IPS DF 19.7 (cell line): Measurements from ENCODE around the gene MUC2.
"Not testable (repeated sequence)": the region's sequence is repeated elsewhere in the genome, so short reads cannot be mapped to it uniquely, and the experiment has no call there.

Experiments
- DNase-seq: peaks from one replicate; pipeline ENCODE4 v3.0.0-alpha.2; 2013; ENCODE audit warnings: low read depth, low spot score

MUC2 gene

DNA sequence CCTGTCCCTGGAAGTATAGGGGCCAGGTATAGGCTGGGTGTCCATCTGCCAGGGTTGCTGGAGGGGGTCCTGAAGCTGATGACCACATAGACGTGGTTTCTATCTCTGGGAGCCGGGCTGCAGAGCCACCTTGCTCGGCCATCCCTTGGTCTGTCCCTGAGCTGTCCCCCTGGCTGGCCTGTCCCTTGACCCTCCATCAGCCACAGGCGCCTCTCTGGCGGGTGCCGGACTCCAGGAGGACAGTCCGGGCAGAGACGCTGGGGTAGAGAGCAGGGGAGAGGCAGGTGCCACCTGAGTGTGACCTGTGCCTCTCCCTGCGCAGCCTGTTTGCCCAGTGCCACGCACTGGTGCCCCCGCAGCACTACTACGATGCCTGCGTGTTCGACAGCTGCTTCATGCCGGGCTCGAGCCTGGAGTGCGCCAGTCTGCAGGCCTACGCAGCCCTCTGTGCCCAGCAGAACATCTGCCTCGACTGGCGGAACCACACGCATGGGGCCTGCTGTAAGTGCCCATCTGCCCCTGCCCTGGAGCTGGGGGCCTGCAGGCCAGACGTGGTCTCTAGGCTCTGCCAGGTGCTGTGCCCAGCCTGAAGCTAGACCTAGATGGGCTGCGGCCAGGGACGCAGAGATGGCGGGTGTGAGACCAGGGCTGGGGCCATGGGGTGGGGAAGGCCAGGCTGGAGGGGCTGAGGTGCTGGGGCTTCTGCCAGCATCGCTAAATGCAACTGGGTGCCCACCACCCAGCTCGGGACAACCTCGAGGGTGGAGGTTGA lies 29.9 kb downstream of the MUC2 start:
- no peak for DNase-seq

DNA sequence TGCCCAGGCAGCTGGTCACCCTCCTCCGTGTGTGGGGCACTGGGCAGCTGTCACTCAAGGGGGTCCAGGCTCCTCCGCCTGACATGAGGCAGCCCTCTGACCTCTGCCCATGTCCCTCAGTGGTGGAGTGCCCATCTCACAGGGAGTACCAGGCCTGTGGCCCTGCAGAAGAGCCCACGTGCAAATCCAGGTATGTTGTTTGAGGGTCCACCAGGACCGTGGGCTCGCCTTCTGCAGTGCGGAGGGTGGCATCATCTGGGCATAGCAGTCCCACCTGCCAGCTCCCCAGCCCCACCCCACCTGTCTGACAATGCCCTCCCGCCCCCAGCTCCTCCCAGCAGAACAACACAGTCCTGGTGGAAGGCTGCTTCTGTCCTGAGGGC lies 30.5 kb downstream of the MUC2 start:
- no peak for DNase-seq

DNA sequence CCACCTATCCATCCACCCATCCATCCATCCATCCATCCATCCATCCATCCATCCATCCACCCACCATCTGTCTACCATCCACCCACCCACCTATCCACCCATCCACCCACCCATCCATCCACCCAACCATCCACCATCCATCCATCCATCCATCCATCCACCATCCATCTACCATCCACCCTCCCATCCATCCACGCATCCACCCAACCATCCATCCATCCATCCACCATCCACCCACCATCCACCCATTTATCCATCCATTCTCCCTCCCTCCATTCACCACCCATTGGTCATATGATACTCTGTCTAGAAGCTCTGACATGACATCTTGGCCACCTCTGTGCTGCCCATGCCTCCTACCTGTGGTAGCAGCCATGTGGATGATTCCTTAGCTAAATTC lies 31.7 kb downstream of the MUC2 start:
- no peak for DNase-seq

DNA sequence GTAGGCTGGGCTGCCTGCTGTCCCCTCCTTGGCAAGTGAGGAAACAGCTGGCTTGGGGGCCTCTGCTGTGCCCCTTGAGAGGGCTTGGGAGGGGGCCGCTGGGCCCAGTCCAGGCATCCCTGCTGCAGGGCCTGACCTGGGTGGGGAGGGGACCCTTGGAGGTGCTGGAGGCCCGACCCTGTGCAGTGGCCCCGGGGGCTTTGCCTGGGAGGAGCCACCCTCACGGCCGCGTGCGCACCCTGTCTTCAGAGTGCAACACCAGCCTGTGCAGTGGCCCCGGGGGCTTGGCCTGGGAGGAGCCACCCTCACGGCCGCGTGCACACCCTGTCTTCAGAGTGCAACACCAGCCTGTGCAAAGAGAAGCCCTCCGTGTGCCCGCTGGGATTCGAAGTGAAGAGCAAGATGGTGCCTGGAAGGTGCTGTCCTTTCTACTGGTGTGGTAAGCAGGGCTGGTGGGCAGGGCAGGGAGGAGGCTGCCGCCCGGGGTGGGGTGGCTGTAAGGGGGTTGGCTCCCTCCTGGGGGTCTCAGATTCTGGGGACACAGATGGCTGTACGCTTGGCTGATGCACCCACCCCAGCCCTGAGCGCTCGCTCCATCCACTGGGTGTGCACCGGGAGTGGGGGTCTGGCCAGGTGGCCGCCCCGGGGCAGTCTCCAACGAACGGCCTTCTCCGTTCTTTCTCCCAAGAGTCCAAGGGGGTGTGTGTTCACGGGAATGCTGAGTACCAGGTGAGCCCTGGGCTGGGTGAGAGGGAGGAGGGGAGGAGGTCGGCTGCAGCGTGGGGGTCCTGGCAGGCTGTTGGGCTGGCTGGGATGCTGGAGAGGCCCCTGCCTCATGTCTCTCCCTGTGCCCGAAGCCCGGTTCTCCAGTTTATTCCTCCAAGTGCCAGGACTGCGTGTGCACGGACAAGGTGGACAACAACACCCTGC lies 32.9 kb downstream of the MUC2 start:
- DNase-seq, result no peak

- DNase-seq, result no peak
These were observed 33.7 kb downstream of the MUC2 start for GRCh38 chr11:1108246-1108900.

- no peak for DNase-seq
These were observed 34.6 kb downstream of the MUC2 start for GRCh38 chr11:1109101-1109917.

GRCh38 chr11:1109918-1110705 lies 35.4 kb downstream of the MUC2 start:
- no peak for DNase-seq

- DNase-seq, result no peak
These were observed 37.0 kb downstream of the MUC2 start for GRCh38 chr11:1111545-1112212.

DNA sequence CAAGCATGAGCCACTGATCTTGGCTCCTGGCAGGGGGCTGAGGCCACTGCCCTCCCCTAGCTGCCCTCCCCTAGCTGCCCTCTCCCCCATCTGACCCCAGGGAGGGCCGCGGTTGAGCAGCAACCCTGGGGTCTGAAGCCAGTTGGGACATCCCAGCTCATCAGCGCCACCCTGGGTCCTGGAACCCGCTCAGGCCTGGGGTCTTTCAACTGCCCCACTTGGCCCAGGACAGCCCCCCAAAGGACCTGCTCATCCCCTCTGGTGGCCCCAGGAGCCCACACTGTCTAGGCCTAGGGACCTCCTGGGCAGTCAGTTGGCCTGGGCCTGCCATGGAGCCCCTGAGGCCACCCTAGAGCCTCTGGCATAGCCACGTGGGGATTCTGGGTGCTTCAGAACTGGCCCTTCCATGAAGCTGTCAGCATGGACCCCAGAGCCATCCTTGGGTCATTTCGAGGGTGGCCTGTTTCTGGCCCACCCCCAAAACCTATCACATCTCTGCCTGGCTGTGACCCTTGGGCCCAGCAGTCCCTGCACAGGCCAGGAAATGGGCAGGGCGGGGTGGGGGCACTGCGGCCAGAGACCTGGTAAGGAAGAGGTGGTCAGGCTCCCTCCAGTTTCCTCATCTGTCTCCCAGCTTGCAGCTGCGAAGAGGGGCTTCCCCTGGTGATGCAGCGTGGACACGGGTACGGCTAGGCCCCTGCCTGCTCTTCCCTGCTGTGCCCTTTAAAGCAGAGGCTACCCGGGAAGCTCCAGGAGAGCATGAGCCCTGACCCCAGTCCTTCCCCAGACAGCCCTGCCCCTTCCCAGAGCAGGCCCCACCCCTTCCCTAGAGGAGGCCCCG lies 37.9 kb downstream of the MUC2 start:
- no peak for DNase-seq

DNA sequence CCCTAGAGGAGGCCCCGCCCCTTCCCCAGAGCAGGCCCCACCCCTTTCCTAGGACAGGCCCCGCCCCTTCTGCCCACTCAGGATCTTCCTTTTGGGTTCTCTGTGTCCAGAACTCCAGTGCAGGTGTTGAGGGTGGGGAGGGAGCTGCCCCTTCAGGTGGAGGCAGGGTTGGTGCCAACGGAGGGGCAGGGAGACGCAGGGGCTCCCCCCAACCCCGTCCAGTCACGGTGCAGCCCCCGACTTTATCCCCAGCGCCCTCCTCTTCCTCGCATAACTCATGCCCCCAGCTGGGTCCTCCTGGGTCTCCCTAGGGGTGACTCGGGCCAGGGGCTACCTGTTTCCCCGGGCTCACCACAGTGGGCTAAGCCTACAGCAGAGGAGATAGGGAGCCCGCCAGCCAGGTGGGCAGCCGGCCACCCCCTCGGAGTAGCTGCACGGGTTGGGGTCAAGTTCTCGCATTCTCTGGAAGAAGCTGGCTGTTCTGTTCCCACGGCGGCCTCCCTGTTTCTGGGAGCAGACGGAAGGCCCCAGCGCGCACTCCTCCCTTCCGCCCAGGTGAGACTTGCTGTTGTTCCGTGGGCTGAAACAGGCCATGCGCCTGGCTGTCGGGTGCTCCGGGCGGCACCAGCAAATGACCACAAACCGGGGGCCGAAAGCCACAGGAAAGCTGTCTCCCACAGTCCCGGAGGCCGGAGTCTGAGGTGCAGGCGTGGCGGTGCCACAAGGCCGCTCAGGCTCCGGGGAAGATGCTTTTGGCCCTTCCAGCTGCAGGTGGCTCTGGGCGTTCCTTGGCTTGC lies 38.9 kb downstream of the MUC2 start:
- DNase-seq, result no peak

DNA sequence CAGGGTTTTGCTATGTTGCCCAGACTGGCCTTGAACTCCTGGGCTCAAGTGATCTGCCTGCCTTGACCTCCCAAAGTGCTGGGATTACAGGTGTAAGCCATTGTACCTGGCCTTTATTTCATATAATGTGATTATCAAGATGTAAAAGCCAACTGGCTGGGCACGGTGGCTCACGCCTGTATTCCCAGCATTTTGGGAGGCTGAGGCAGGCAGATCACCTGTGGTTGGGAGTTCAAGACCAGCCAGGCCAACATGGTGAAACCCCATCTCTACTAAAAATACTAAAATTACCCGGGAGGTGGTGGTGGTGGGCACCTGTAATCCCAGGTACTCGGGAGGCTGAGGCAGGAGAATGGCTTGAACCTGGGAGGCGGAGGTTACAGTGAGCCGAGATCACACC lies 40.6 kb downstream of the MUC2 start:
- not testable (repeated sequence) for DNase-seq

DNA sequence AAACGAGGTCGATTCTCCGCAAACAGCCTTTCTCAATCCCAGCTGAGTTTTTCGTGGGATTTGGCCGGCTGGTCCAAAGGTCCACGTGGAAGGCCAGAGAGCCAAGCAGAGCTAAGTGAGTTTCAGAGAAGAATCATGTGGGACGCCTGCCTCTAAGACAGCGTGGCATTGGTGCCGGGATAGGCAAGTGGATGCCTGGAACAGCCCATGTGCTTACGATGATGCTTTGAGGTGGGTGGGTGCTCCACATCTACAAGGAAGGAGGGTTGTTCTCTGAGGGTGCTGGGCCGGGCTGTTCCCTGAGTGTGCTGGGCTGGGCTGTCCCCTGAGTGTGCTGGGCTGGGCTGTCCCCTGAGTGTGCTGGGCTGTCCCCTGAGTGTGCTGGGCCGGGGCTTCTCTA lies 41.4 kb downstream of the MUC2 start:
- DNase-seq, result no peak

- no peak for DNase-seq
These were observed 42.2 kb downstream of the MUC2 start for GRCh38 chr11:1116666-1117390.

GRCh38 chr11:1117992-1118391 lies 43.3 kb downstream of the MUC2 start:
- no peak for DNase-seq

DNA sequence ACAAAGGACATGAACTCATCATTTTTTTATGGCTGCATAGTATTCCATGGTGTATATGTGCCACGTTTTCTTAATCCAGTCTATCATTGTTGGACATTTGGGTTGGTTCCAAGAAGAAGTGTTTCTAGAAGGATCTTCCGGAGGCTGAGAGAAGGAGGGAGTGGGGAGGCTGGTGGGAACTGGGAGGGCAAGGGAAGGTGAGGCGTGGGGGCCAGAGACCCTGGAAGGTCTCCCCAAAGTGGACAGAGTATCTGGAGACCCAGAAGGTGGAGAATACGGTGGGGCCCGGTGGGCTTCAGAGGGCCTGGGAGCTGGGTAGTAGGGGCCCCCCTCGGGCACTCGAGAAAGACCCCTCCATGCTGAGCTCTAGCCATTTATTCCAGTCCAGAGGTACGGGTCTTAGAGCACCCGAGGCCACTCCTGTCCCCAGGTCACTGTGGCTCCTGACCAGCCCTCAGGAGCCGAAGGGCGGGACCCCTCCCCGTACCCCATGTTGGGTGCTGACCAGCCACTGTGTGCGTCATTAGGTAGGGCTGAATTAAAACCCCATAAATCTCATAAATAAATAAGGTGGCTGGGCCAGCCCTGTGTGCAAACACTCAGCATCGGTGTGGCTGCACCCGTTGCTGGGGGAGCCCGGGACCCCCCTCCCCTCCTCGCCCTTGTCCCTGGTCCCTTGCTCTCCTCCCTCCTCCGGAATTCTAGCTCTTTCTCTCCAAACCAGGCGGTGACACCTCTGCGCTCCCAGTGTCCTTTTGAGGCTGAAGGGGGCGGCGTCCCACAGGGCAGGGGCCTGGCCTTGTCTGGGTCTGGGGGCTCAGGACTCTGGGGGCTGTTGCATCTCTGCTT lies 44.3 kb downstream of the MUC2 start:
- DNase-seq, result no peak

DNA sequence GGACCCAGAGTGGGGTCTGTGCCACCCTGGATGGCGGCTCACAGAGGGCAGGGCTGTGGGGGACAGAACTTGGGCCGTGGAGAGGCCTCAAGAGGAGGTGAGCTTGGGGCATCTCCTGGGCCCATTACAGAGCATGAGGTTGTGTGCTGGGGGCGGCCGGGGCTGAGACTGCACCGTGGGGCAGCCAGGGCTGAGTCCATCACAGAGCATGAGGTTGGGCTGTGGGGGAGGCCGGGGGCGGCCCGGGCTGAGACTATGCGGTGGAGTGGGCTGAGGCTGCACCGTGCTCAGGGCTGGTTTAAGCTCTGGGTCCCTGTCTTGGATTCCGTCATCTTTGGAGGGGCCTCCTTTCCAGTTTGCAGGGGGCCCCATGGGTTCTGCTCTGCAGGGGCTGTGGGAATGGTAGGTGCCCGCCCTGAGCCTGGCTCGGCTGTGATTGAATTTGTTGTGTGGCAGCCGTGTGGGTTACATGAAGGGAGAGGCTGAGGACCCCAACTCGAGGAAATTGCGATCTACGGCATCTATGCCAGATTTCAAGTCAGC lies 45.0 kb downstream of the MUC2 start:
- no peak for DNase-seq
